H9 (cell line): ENCODE results near the gene DRD4. TPM values are rescaled to one million over a fixed set of nuclear protein-coding genes. Genes with fewer than 3 reads are reported as not detected.

Source experiments
- DNase-seq: peaks from one replicate; pipeline ENCODE4 v3.0.0-alpha.2; 2017
- H2AFZ ChIP-seq: one replicate; pipeline ENCODE4 v1.6.1; 2013; ENCODE audit warnings: mild to moderate bottlenecking, low read length, control low read depth, moderate library complexity
- H2AK5ac ChIP-seq: 2 replicates; pipeline ENCODE4 v1.6.1; 2013; ENCODE audit warnings: low read length, control low read depth, mixed read lengths; ENCODE audit not compliant: insufficient read length
- H2BK120ac ChIP-seq: one replicate; pipeline ENCODE4 v1.6.1; 2013; ENCODE audit warnings: low read depth, mild to moderate bottlenecking, low read length, control low read depth, inconsistent platforms; ENCODE audit not compliant: poor library complexity, severe bottlenecking
- H2BK12ac ChIP-seq: 2 replicates; pipeline ENCODE4 v1.6.1; 2013; ENCODE audit warnings: low read length, control low read depth, mixed read lengths, low read depth; ENCODE audit not compliant: insufficient read length
- H2BK15ac ChIP-seq: 2 replicates; pipeline ENCODE4 v1.6.1; 2013; ENCODE audit warnings: low read depth, low read length, control low read depth
- H2BK20ac ChIP-seq: one replicate; pipeline ENCODE4 v1.6.1; 2013; ENCODE audit warnings: low read depth, mild to moderate bottlenecking, low read length, control low read depth, inconsistent platforms; ENCODE audit not compliant: poor library complexity, severe bottlenecking
- H2BK5ac ChIP-seq: 2 replicates; pipeline ENCODE4 v1.6.1; 2013; ENCODE audit warnings: low read length, control low read depth, mixed read lengths; ENCODE audit not compliant: insufficient read length
- H3K14ac ChIP-seq: 2 replicates; pipeline ENCODE4 v1.6.1; 2013; ENCODE audit warnings: low read length, control low read depth; ENCODE audit not compliant: insufficient read depth
- H3K18ac ChIP-seq: 2 replicates; pipeline ENCODE4 v1.6.1; 2013; ENCODE audit warnings: low read depth, mild to moderate bottlenecking, mixed read lengths, low read length, control low read depth; ENCODE audit not compliant: insufficient read length
- H3K23ac ChIP-seq: 2 replicates; pipeline ENCODE4 v1.6.1; 2013; ENCODE audit warnings: low read length, control low read depth, mixed read lengths, low read depth; ENCODE audit not compliant: insufficient read length
- H3K23me2 ChIP-seq: 2 replicates; pipeline ENCODE4 v1.6.1; 2013; ENCODE audit warnings: low read depth, mild to moderate bottlenecking, mixed read lengths, low read length, control low read depth; ENCODE audit not compliant: insufficient read length, poor library complexity, severe bottlenecking
- H3K27ac ChIP-seq: 2 replicates; pipeline ENCODE4 v1.5.1; 2013; ENCODE audit warnings: low read length, control low read depth, mixed read lengths, low read depth; ENCODE audit not compliant: insufficient read length
- H3K27me3 ChIP-seq: 2 replicates; pipeline ENCODE4 v1.6.1; 2013; ENCODE audit warnings: low read length, control low read depth, inconsistent platforms; ENCODE audit not compliant: insufficient read depth
- H3K4ac ChIP-seq: 2 replicates; pipeline ENCODE4 v1.6.1; 2013; ENCODE audit warnings: low read depth, mild to moderate bottlenecking, control low read depth, inconsistent platforms, low read length, moderate library complexity
- H3K4me1 ChIP-seq: 2 replicates; pipeline ENCODE4 v1.6.1; 2013; ENCODE audit warnings: low read length, control low read depth, inconsistent platforms; ENCODE audit not compliant: insufficient read depth
- H3K4me2 ChIP-seq: 2 replicates; pipeline ENCODE4 v1.6.1; 2013; ENCODE audit warnings: low read length, control low read depth, mixed read lengths; ENCODE audit not compliant: insufficient read length, insufficient read depth
- H3K56ac ChIP-seq: 2 replicates; pipeline ENCODE4 v1.6.1; 2013; ENCODE audit warnings: low read depth, mild to moderate bottlenecking, mixed read lengths, low read length, control low read depth; ENCODE audit not compliant: insufficient read length
- H3K79me1 ChIP-seq: 2 replicates; pipeline ENCODE4 v1.6.1; 2013; ENCODE audit warnings: low read depth, mild to moderate bottlenecking, moderate library complexity, low read length, control low read depth, inconsistent platforms; ENCODE audit not compliant: insufficient read depth, poor library complexity, severe bottlenecking
- H3K79me2 ChIP-seq: 2 replicates; pipeline ENCODE4 v1.6.1; 2013; ENCODE audit warnings: low read length, control low read depth, inconsistent platforms; ENCODE audit not compliant: insufficient read depth
- H3K9ac ChIP-seq: 2 replicates; pipeline ENCODE4 v1.6.1; 2013; ENCODE audit warnings: low read length, control low read depth, mixed read lengths; ENCODE audit not compliant: insufficient read length; ENCODE audit errors: extremely low read depth
- H3K9me3 ChIP-seq: one replicate; pipeline ENCODE4 v1.6.1; 2013; ENCODE audit warnings: low read depth, low read length, inconsistent platforms; ENCODE audit not compliant: control insufficient read depth
- H3T11ph ChIP-seq: one replicate; pipeline ENCODE4 v1.6.1; 2013; ENCODE audit warnings: mild to moderate bottlenecking, low read length, control low read depth, inconsistent platforms
- H4K20me1 ChIP-seq: one replicate; pipeline ENCODE4 v1.6.1; 2013; ENCODE audit not compliant: control insufficient read depth, insufficient read length, insufficient read depth
- H4K5ac ChIP-seq: 2 replicates; pipeline ENCODE4 v1.6.1; 2013; ENCODE audit warnings: low read depth, mild to moderate bottlenecking, mixed read lengths, low read length, control low read depth; ENCODE audit not compliant: insufficient read length
- H4K8ac ChIP-seq: replicated peaks from 2 replicates; pipeline ENCODE4 v1.6.1; 2013; ENCODE audit warnings: low read length, control low read depth, mixed read lengths, low read depth; ENCODE audit not compliant: insufficient read length
- H4K91ac ChIP-seq: 2 replicates; pipeline ENCODE4 v1.6.1; 2013; ENCODE audit warnings: low read depth, mild to moderate bottlenecking, moderate library complexity, mixed read lengths, low read length, control low read depth; ENCODE audit not compliant: insufficient read length
- H3K27ac Mint-ChIP-seq, 3 experiments: 2 replicates in 2 of 3; 3 replicates in 1 of 3; pipeline ENCODE4 v1.8.0; 2020 to 2021; ENCODE audit warnings: mixed read lengths in 3 of 3, mild to moderate bottlenecking in 1 of 3, moderate library complexity in 1 of 3
- H3K27me3 Mint-ChIP-seq: 2 replicates; pipeline ENCODE4 v1.8.0; 2021; ENCODE audit warnings: low read depth, mild to moderate bottlenecking, moderate library complexity, mixed read lengths
- H3K36me3 Mint-ChIP-seq, 3 experiments: 2 replicates in 2 of 3; 3 replicates in 1 of 3; pipeline ENCODE4 v1.8.0; 2020 to 2021; ENCODE audit warnings: low read depth in 3 of 3, mixed read lengths in 3 of 3; ENCODE audit not compliant: insufficient read depth in 1 of 3
- H3K4me1 Mint-ChIP-seq, 2 experiments: 2 replicates each; pipeline ENCODE4 v1.8.0; 2020; ENCODE audit warnings: mixed read lengths in 2 of 2
- H3K4me3 Mint-ChIP-seq, 2 experiments: 2 replicates in 1 of 2; 3 replicates in 1 of 2; pipeline ENCODE4 v1.8.0; 2020 to 2021; ENCODE audit warnings: mild to moderate bottlenecking in 2 of 2, mixed read lengths in 2 of 2, moderate library complexity in 1 of 2
- H3K9me3 Mint-ChIP-seq, 2 experiments: 2 replicates in 1 of 2; 3 replicates in 1 of 2; pipeline ENCODE4 v1.8.0; 2020; ENCODE audit warnings: mild to moderate bottlenecking in 2 of 2, mixed read lengths in 2 of 2, moderate library complexity in 1 of 2
- WGBS: extraction: QIAGEN DNeasy Blood & Tissue Kit; methylation state at CpG from one replicate; pipeline ENCODE4 v1.1.7; 2013; ENCODE audit warnings: missing lambda C conversion rate, low lambda C conversion rate, mixed read lengths; ENCODE audit not compliant: insufficient read length; ENCODE audit errors: extremely low coverage; 5-methylcytosine and 5-hydroxymethylcytosine counted together
- total RNA-seq: library from RNA; stranded (reverse); gene quantifications from 2 replicates; pipeline ENCODE4 v1.2.1, GENCODE V29; 2021
- TF ChIP-seq, protein P1 (sequence below): fragments of 200-600 bp; sonication (generic); conservative IDR thresholded peaks from 3 replicates; pipeline ENCODE4 v1.8.0; 2021; ENCODE audit warnings: antibody characterized with exemption, mild to moderate bottlenecking

DRD4 gene
- total RNA-seq, 1 experiment from 2014 or later, result 6.8 TPM

DNA sequence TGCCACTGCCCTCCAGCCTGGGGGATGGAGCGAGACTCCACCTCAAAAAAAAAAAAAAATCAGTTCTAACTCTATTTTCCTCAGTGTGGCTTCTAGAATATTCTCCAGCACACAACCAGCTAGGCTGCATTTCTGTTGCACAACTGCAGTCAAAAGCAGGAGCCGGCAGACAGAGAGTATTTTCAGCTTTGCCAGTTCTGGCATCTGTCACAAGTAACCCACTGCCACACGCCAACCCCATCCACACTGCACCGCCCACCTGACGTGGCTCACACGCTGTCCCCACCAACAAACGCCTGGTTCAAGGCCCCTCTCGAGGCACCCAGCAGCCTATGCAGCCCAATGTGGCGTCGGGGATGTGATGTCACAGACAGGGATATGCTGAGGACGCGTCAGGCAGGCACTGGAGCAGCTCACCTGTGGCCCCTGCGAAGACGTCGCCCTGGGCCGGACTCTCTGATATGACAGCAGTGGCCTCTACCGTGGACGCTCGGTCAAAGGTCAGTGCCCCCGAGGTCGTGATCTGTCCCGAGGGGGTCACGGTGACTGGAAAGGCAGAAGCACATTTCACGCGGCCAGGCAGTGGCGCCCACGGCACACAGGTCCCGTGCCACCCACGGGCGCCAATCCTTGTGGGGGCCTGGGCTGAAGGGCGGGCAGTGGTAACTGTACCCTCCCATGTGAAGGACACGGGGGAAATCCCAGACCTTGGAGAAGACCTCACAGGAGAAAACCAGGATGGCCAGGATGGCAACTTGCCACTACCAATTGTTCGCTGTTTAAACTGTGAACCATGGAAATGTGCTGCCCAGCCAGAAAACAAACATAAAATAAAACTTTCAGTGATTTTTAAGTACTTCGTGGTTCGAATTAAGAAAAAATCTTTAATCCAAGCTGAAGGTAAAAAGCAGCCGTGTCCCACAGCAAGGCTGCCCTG lies 42.5 kb downstream of the DRD4 start:
- Histone ChIP-seq H2BK15ac (no peak overlapping the region), H3K27me3 (no peaks in the 10 kb centered on the region), H2BK5ac (no peak overlapping the region), H2BK20ac (no peak overlapping the region), H3K4me1 (no peaks in the 10 kb centered on the region), H4K8ac (no peak overlapping the region), H2AFZ (no peak overlapping the region), H3K23ac (no peak overlapping the region), H4K5ac (no peak overlapping the region), H2AK5ac (no peak overlapping the region), H3K79me1 (peaks cover 3% of the 10 kb centered on the region), H3K23me2 (no peaks in the 10 kb centered on the region), H2BK12ac (no peak overlapping the region), H3K4ac (no peak overlapping the region), H3K4me2 (no peak overlapping the region), H3K9ac (no peak overlapping the region), H4K20me1 (no peaks in the 10 kb centered on the region), H2BK120ac (no peak overlapping the region), H3T11ph (no peak overlapping the region), H3K9me3 (no peaks in the 10 kb centered on the region), H3K27ac (no peak overlapping the region), H3K18ac (no peak overlapping the region), H3K56ac (no peak overlapping the region), H4K91ac (no peak overlapping the region), H3K14ac (no peak overlapping the region), H3K79me2 (no peaks in the 10 kb centered on the region)
- Mint-ChIP-seq H3K4me1 (peaks cover 19 to 23% of the 10 kb centered on the region in 2 experiments), H3K9me3 (no peaks in the 10 kb centered on the region), H3K27ac (0 out of 7 replicates have a peak overlapping the region, but pooled peaks of 1 of the 3 experiments have one; percentile 49), H3K36me3 (peaks cover 56 to 82% (median 74%) of the 10 kb centered on the region in 3 experiments; a peak in 6 of 7 replicates), H3K4me3 (no peak overlapping the region), H3K27me3 (no peaks in the 10 kb centered on the region)
- no CpG with 5 or more reads among the region's 36 CpGs for WGBS
- no peak for DNase-seq
- TF ChIP-seq, protein P1, sequence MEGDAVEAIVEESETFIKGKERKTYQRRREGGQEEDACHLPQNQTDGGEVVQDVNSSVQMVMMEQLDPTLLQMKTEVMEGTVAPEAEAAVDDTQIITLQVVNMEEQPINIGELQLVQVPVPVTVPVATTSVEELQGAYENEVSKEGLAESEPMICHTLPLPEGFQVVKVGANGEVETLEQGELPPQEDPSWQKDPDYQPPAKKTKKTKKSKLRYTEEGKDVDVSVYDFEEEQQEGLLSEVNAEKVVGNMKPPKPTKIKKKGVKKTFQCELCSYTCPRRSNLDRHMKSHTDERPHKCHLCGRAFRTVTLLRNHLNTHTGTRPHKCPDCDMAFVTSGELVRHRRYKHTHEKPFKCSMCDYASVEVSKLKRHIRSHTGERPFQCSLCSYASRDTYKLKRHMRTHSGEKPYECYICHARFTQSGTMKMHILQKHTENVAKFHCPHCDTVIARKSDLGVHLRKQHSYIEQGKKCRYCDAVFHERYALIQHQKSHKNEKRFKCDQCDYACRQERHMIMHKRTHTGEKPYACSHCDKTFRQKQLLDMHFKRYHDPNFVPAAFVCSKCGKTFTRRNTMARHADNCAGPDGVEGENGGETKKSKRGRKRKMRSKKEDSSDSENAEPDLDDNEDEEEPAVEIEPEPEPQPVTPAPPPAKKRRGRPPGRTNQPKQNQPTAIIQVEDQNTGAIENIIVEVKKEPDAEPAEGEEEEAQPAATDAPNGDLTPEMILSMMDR, result no peak
